ENCODE measurements around the gene TRMT1L.

TRMT1L gene

GRCh38 chr1:185112356-185112755 is 44.4 kb downstream of the TRMT1L start:
- no peak for DNase-seq (ENCODE audit: low read depth in 2 of 2)

- no peak for DNase-seq (ENCODE audit: low read depth in 2 of 2)
Measured at GRCh38 chr1:185111873-185112272, 44.9 kb downstream of the TRMT1L start.

DNA sequence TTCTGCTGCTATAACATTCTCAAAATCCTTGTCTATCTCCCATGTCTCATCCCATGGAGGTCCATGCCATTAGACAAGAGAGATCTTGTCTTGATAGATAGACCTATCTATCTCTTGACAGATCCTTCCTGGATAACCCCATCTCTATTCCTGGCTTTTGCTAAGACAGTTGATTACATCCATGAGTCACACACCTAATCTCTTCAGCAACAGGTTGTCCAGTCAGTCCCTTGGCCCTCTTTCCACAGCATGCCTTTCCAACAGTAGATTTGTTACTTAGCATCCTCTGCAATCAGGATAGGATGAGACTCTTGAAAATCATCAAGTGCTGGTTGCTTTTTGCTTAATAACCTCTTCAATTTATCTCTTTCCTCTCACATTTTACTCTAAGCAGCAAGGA is 46.6 kb downstream of the TRMT1L start:
- no peak for DNase-seq (ENCODE audit: low read depth in 2 of 2)

GRCh38 chr1:185108321-185108720 is 48.4 kb downstream of the TRMT1L start:
- no peak for DNase-seq (ENCODE audit: low read depth in 2 of 2)

DNA sequence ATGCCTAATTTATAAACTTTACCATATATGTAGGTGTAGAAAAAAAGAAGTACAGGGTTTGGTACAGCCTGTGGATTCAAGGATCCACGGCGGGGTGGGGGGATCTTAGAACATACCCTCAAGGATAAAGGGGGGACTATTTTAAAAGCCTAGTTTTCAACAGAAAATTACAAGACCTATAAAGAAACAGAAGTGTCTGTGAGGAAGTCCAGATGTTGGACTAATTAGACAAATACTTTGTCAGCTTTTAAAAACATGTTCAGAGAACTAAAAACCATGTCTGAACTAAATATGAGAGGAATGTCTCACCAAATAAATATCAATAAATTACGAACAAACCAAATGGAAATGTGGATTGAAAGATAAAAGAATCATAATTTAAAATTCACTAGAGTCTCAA is 51.6 kb downstream of the TRMT1L start:
- DNase-seq (ENCODE audit: low read depth in 2 of 2): no peak

- no peak for DNase-seq (ENCODE audit: low read depth in 2 of 2)
Measured at GRCh38 chr1:185104083-185104482, 52.7 kb downstream of the TRMT1L start.

- no peak for DNase-seq (ENCODE audit: low read depth in 2 of 2)
Measured at GRCh38 chr1:185096531-185096930, 60.2 kb downstream of the TRMT1L start.

DNA sequence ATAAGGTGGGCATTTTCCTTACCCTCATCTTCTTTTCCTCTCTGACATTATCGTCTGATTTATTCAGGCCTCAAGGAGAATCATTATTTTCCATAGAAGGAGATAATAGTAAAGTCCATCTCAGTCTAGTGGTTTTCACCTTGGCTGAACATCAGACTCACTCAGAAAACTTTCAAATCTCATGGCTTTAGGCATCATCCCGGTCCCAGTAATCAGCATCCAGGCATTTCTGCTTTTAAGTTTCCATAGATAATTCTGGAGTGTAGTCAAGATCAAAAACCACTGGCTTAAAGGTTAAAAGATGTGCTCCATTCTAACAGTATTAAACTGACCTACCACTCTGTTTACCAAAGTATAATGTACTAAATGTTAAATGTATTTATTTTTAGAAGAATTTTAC is 62.0 kb downstream of the TRMT1L start:
- DNase-seq (ENCODE audit: low read depth in 2 of 2): no peak

DNA sequence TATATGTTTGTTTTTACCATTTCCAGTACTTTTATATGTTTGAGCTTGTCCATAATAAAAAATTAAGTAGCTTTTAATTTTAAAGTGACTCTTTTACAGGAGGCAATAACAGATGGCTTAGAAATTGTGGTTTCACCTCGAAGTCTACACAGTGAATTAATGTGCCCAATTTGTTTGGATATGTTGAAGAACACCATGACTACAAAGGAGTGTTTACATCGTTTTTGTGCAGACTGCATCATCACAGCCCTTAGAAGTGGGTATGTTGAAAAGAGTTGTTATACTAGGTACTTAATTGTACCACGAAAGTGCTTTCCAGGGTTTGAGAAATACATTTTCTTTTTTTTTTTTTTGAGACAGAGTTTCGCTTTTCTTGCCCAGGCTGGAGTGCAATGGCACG is 65.3 kb downstream of the TRMT1L start:
- no peak for DNase-seq (ENCODE audit: low read depth in 2 of 2)

DNA sequence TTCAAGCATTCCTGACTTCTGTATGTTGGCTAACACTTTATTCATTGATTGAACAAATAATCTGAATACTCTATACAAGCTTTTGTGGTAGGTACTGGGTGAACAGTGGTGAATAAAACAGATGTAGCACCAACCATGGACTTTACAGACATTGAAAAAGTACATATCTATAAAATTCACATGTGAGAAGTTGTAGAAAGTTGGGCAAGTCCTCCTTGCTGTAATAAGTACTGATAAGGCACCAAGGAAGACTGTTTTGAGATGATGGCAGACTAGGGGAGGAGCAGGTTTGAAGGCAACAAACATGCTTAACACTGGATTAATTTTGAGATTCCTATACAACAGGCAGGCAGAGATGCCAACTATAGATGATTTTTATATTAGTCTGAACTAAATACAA is 69.0 kb downstream of the TRMT1L start:
- DNase-seq (ENCODE audit: low read depth in 2 of 2): no peak

GRCh38 chr1:185087101-185087500 is 69.7 kb downstream of the TRMT1L start:
- no peak for DNase-seq (ENCODE audit: low read depth in 2 of 2)

GRCh38 chr1:185083818-185084217 is 72.9 kb downstream of the TRMT1L start:
- DNase-seq (ENCODE audit: low read depth in 2 of 2): no peak

GRCh38 chr1:185080422-185080821 is 76.3 kb downstream of the TRMT1L start:
- no peak for DNase-seq (ENCODE audit: low read depth in 2 of 2)

GRCh38 chr1:185077374-185077773 is 79.4 kb downstream of the TRMT1L start:
- DNase-seq (ENCODE audit: low read depth in 2 of 2): no peak

GRCh38 chr1:185075476-185075875 is 81.3 kb downstream of the TRMT1L start:
- DNase-seq (ENCODE audit: low read depth in 2 of 2): no peak

DNA sequence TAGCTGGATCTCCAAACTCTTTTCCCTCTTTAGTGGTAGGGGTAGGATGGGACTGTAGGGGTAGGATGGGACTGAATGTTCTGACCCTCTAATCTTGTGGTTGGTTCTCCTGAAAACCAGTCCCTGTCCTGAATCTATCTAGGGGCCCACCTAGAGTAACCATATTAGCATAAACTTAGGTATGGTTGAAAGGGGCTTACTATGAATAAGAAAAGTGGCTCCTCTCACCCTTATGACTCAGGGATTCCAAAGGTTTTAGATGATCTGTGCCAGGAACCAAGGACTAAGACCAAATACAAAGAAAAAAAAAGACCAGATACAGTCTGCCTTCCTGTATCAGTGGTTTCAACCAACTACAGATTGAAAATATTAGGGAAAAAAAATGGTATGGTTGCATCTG is 82.4 kb downstream of the TRMT1L start:
- no peak for DNase-seq (ENCODE audit: low read depth in 2 of 2)

DNA sequence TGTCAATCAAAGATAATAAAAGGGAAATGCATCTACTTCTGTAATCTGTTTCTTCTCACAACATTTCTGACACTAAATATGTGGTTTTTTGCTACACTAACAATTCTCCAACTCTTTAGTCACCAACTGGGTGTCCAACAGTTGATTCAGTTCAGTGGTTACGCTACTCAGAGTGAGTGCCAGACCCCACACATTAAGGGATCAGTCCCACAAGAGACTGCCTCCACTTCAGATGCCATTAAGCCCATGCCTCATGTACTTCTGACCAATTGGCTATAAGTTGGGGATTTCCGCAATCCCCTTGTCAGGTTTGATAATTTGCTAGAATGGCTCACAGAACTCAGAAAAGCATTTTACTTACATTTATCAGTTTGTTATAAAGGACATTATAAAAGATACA is 83.0 kb downstream of the TRMT1L start:
- no peak for DNase-seq (ENCODE audit: low read depth in 2 of 2)

DNA sequence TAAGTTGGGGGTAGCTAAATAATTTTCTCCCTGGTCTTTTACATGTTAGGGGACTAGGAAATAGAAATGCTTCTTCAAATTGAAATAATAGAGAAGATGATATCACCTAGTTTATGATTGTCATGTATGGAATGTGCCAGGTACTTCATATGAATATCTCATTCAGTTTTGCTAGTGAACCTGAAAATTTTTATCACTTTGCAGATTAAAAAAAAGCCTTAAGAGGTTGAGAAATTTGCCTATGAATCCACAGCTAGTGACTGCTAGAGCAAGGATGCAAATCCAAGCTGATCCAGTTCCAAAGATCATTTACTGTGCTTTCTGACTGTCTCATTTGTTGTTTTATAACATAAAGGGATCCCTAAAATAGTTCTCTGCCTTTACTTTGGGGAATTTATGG is 86.7 kb downstream of the TRMT1L start:
- DNase-seq (ENCODE audit: low read depth in 2 of 2): no peak

DNA sequence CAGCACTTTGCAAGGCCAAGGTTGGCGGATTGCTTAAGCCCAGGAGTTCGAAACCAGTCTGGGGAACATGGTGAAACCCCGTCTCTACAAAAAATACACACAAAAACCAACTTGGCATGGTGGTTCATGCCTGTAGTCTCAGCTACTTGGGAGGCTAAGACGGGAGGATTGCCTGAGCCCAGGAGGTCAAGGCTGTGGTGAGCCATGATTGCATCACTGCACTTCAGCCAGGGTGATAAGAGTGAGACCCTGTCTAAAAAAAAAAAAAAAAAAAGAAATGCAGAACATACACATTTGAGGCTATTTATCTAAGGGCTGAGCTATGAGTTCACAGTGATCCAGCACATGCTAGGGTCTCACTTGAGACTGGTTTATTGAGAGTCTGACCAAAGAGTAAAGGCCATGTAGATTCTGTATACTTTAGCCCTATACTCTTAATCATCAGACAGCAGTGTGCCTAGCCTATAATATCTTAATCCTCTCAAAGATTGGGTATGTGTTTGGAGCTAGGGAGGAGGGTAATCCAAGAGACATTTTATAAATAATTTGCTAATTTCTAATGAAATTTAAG is 87.5 kb downstream of the TRMT1L start:
- DNase-seq (ENCODE audit: low read depth in 2 of 2): no peak

- no peak for DNase-seq (ENCODE audit: low read depth in 2 of 2)
Measured at GRCh38 chr1:185068341-185068740, 88.4 kb downstream of the TRMT1L start.

Measured in stimulated activated CD8-positive, alpha-beta memory T cell treated with anti-CD3 and anti-CD28 coated beads, Interleukin-2, amount 100 ng/mL, for 48 hours (primary cell).